ENCODE data around the gene ARPC4.

- no peak for TF ChIP-seq RCOR1 (IDR thresholded peaks at IDR 0.05; ENCODE audit: low read depth, low read length)
- TF ChIP-seq CTCF (IDR thresholded peaks at IDR 0.05): no peak
- no peak for TF ChIP-seq PHF8 (IDR thresholded peaks at IDR 0.05; ENCODE audit: borderline replicate concordance, low read depth)
- no peak for TF ChIP-seq EP300 (IDR thresholded peaks at IDR 0.05)
- TF ChIP-seq BHLHE40 (IDR thresholded peaks at IDR 0.05; ENCODE audit: low read depth, low read length): no peak
- no peak for TF ChIP-seq JUN (IDR thresholded peaks at IDR 0.05)
- no peak for TF ChIP-seq MAZ (IDR thresholded peaks at IDR 0.05; ENCODE audit: borderline replicate concordance, low read depth, low read length)
- TF ChIP-seq EHMT2 (IDR thresholded peaks at IDR 0.05; ENCODE audit: low read depth): no peak
- TF ChIP-seq SMC3 (IDR thresholded peaks at IDR 0.05): no peak
Measured at GRCh38 chr3:9778143-9779074, 14.5 kb upstream of the ARPC4 start.

Measured in A549 (cell line).